Stomach (tissue), 4 donors: ENCODE results near the gene TCF7L1.

Experiments used
- EP300 ChIP-seq: sonication (generic); formaldehyde crosslinking; IDR thresholded peaks from one replicate; pipeline ENCODE4 v1.6.1; 2017; ENCODE audit warnings: antibody characterized with exemption
- POLR2A ChIP-seq, 4 donors: fragments of 450-650 bp; IDR thresholded peaks; one replicate each; pipeline ENCODE4 v1.6.1; 2016; ENCODE audit warnings: antibody characterized with exemption in 4 of 4, control low read depth in 2 of 4, mild to moderate bottlenecking in 1 of 4, moderate library complexity in 1 of 4
- POLR2AphosphoS5 ChIP-seq, 3 donors: sonication (generic); formaldehyde crosslinking; IDR thresholded peaks; one replicate each; pipeline ENCODE4 v1.6.1; 2016; ENCODE audit warnings: antibody characterized with exemption in 3 of 3
- TF ChIP-seq, protein P1 (sequence below), 7 experiments: fragments of 450-650 bp in 4 of 7; fragments of 200-600 bp in 3 of 7; sonication (generic) in 3 of 7; IDR thresholded peaks; one replicate each; pipeline ENCODE4 v1.5.1; 2016 to 2019; ENCODE audit warnings: antibody characterized with exemption in 7 of 7, control low read depth in 2 of 7, mild to moderate bottlenecking in 1 of 7

GRCh38 chr2:85104228-85104627 is 29.0 kb upstream of the TCF7L1 start:
- TF ChIP-seq, protein P1, sequence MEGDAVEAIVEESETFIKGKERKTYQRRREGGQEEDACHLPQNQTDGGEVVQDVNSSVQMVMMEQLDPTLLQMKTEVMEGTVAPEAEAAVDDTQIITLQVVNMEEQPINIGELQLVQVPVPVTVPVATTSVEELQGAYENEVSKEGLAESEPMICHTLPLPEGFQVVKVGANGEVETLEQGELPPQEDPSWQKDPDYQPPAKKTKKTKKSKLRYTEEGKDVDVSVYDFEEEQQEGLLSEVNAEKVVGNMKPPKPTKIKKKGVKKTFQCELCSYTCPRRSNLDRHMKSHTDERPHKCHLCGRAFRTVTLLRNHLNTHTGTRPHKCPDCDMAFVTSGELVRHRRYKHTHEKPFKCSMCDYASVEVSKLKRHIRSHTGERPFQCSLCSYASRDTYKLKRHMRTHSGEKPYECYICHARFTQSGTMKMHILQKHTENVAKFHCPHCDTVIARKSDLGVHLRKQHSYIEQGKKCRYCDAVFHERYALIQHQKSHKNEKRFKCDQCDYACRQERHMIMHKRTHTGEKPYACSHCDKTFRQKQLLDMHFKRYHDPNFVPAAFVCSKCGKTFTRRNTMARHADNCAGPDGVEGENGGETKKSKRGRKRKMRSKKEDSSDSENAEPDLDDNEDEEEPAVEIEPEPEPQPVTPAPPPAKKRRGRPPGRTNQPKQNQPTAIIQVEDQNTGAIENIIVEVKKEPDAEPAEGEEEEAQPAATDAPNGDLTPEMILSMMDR (IDR thresholded peaks at IDR 0.05): no peak
- TF ChIP-seq POLR2A (IDR thresholded peaks at IDR 0.05) (no peak), EP300 (no peak), POLR2AphosphoS5 (IDR thresholded peaks at IDR 0.05) (no peak)
